ENCODE results near the gene TAGLN2.

The TAGLN2 gene

GRCh38 chr1:159913451-159914192 is 11.7 kb downstream of the TAGLN2 start:
- TF ChIP-seq POLR2AphosphoS5 (IDR thresholded peaks at IDR 0.05; ENCODE audit: low read depth) (no peak), SPI1 (IDR thresholded peaks at IDR 0.05; ENCODE audit: borderline replicate concordance, low read depth) (no peak), GABPA (IDR thresholded peaks at IDR 0.05; ENCODE audit: low read depth) (no peak)
- Histone ChIP-seq H3K27me3 (ENCODE audit: insufficient read depth, poor library complexity, severe bottlenecking) (no peaks in the 10 kb centered on the region), H3K27ac (replicated peaks) (no peak overlapping the region), H3K4me3 (replicated peaks; ENCODE audit: insufficient read depth, low read length) (no peak overlapping the region)
- DNase-seq (ENCODE audit: low read depth in 1 of 2, low spot score in 1 of 2), result no peak

- peak overlapping the region; percentile 93 for H3K27ac ChIP-seq (replicated peaks)
- no peak overlapping the region for H3K4me3 ChIP-seq (replicated peaks; ENCODE audit: insufficient read depth, low read length)
- no peak for TF ChIP-seq SPI1 (IDR thresholded peaks at IDR 0.05; ENCODE audit: borderline replicate concordance, low read depth)
- no peak for TF ChIP-seq CTCF (IDR thresholded peaks at IDR 0.05; ENCODE audit: insufficient read depth, low read length)
- TF ChIP-seq GABPA (IDR thresholded peaks at IDR 0.05; ENCODE audit: low read depth), result no peak
- no peak; the same call in 1 of the 2 replicates for TF ChIP-seq POLR2AphosphoS5 (IDR thresholded peaks at IDR 0.05; ENCODE audit: low read depth)
- TF ChIP-seq, protein P1, sequence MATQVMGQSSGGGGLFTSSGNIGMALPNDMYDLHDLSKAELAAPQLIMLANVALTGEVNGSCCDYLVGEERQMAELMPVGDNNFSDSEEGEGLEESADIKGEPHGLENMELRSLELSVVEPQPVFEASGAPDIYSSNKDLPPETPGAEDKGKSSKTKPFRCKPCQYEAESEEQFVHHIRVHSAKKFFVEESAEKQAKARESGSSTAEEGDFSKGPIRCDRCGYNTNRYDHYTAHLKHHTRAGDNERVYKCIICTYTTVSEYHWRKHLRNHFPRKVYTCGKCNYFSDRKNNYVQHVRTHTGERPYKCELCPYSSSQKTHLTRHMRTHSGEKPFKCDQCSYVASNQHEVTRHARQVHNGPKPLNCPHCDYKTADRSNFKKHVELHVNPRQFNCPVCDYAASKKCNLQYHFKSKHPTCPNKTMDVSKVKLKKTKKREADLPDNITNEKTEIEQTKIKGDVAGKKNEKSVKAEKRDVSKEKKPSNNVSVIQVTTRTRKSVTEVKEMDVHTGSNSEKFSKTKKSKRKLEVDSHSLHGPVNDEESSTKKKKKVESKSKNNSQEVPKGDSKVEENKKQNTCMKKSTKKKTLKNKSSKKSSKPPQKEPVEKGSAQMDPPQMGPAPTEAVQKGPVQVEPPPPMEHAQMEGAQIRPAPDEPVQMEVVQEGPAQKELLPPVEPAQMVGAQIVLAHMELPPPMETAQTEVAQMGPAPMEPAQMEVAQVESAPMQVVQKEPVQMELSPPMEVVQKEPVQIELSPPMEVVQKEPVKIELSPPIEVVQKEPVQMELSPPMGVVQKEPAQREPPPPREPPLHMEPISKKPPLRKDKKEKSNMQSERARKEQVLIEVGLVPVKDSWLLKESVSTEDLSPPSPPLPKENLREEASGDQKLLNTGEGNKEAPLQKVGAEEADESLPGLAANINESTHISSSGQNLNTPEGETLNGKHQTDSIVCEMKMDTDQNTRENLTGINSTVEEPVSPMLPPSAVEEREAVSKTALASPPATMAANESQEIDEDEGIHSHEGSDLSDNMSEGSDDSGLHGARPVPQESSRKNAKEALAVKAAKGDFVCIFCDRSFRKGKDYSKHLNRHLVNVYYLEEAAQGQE (IDR thresholded peaks at IDR 0.05; ENCODE audit: insufficient replicate concordance, low read depth), result no peak
- peak in 1 of 2 experiments; percentile 37 for DNase-seq (ENCODE audit: low read depth in 1 of 2, low spot score in 1 of 2)
- H3K27me3 ChIP-seq (ENCODE audit: insufficient read depth, poor library complexity, severe bottlenecking), result no peaks in the 10 kb centered on the region
Observed at GRCh38 chr1:159911326-159912070, 13.8 kb downstream of the TAGLN2 start.

- Histone ChIP-seq H3K27ac (replicated peaks) (no peak overlapping the region; the same call in 1 of the 2 replicates), H3K4me3 (replicated peaks; ENCODE audit: insufficient read depth, low read length) (no peak overlapping the region), H3K27me3 (ENCODE audit: insufficient read depth, poor library complexity, severe bottlenecking) (no peaks in the 10 kb centered on the region)
- no peak for TF ChIP-seq CTCF (IDR thresholded peaks at IDR 0.05; ENCODE audit: insufficient read depth, low read length)
- TF ChIP-seq POLR2AphosphoS5 (IDR thresholded peaks at IDR 0.05; ENCODE audit: low read depth), result no peak
- TF ChIP-seq GABPA (IDR thresholded peaks at IDR 0.05; ENCODE audit: low read depth), result no peak
- TF ChIP-seq, protein P1 (IDR thresholded peaks at IDR 0.05; ENCODE audit: insufficient replicate concordance, low read depth), result no peak
- TF ChIP-seq SPI1 (IDR thresholded peaks at IDR 0.05; ENCODE audit: borderline replicate concordance, low read depth), result no peak
- DNase-seq (ENCODE audit: low read depth in 1 of 2, low spot score in 1 of 2), result no peak
Observed at GRCh38 chr1:159908031-159908940, 17.0 kb downstream of the TAGLN2 start.
